Panc1 (cell line): ENCODE data around the gene DUXB.

ENCODE experiments used
- REST ChIP-seq, 2 experiments: IDR thresholded peaks; 2 replicates each; pipeline ENCODE4 v1.6.1; 2011 to 2012; ENCODE audit warnings: low read depth in 2 of 2, control low read depth in 1 of 2, low read length in 1 of 2, mild to moderate bottlenecking in 1 of 2, moderate library complexity in 1 of 2; ENCODE audit not compliant: insufficient read depth in 1 of 2
- TCF7L2 ChIP-seq: IDR thresholded peaks from 2 replicates; pipeline ENCODE4 v1.6.1; 2011; ENCODE audit warnings: mild to moderate bottlenecking, low read depth, low read length, inconsistent platforms
- TF ChIP-seq, protein P1 (sequence below): fragments of 450-650 bp; IDR thresholded peaks from 2 replicates; pipeline ENCODE4 v1.5.1; 2017; ENCODE audit warnings: mild to moderate bottlenecking

- TF ChIP-seq, protein P1, sequence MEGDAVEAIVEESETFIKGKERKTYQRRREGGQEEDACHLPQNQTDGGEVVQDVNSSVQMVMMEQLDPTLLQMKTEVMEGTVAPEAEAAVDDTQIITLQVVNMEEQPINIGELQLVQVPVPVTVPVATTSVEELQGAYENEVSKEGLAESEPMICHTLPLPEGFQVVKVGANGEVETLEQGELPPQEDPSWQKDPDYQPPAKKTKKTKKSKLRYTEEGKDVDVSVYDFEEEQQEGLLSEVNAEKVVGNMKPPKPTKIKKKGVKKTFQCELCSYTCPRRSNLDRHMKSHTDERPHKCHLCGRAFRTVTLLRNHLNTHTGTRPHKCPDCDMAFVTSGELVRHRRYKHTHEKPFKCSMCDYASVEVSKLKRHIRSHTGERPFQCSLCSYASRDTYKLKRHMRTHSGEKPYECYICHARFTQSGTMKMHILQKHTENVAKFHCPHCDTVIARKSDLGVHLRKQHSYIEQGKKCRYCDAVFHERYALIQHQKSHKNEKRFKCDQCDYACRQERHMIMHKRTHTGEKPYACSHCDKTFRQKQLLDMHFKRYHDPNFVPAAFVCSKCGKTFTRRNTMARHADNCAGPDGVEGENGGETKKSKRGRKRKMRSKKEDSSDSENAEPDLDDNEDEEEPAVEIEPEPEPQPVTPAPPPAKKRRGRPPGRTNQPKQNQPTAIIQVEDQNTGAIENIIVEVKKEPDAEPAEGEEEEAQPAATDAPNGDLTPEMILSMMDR, result no peak
- TF ChIP-seq TCF7L2, result no peak
- no peak for TF ChIP-seq REST (IDR thresholded peaks at IDR 0.05; ENCODE audit: insufficient read depth in 1 of 2, low read depth in 2 of 2, low read length in 1 of 2)
Observed at GRCh38 chr16:75726390-75726789, 25.1 kb upstream of the DUXB start, which contains the start of gene CPHXL.
